CD14-positive monocyte (primary cell): ENCODE results near the gene DDX27. TPM values are rescaled to one million over a fixed set of nuclear protein-coding genes. Genes with fewer than 3 reads are reported as not detected.

Source experiments
- DNase-seq, 3 donors: peaks; one replicate each; pipeline ENCODE4 v3.0.0-alpha.2; 2011 to 2022
- H2AFZ ChIP-seq: 2 replicates; pipeline ENCODE4 v1.6.0; 2012; ENCODE audit warnings: mild to moderate bottlenecking, low read depth, low read length, inconsistent platforms; ENCODE audit not compliant: insufficient read depth, poor library complexity, severe bottlenecking
- H3K27ac ChIP-seq, 2 donors: 1 replicate in 1 of 2; 2 replicates in 1 of 2; pipeline ENCODE4 v1.5.1; 2012 to 2013; ENCODE audit warnings: low read length in 2 of 2, control low read depth in 1 of 2, inconsistent platforms in 1 of 2, low read depth in 1 of 2, mild to moderate bottlenecking in 1 of 2
- H3K27me3 ChIP-seq, 2 donors: one replicate each; pipeline versions ENCODE4 v1.6.0 to v1.6.1; 2011 to 2013; ENCODE audit warnings: low read length in 2 of 2; ENCODE audit not compliant: control insufficient read depth in 2 of 2, insufficient read depth in 2 of 2
- H3K36me3 ChIP-seq, 2 donors: replicated peaks in 1 of 2; 1 replicate in 1 of 2; 2 replicates in 1 of 2; pipeline versions ENCODE4 v1.5.1 to v1.6.1; 2012 to 2013; ENCODE audit warnings: low read length in 2 of 2, control low read depth in 1 of 2, inconsistent platforms in 1 of 2, mild to moderate bottlenecking in 1 of 2; ENCODE audit not compliant: insufficient read depth in 2 of 2, control insufficient read depth in 1 of 2
- H3K4me1 ChIP-seq, 2 donors: 1 replicate in 1 of 2; 2 replicates in 1 of 2; pipeline versions ENCODE4 v1.5.1 to v1.6.1; 2012 to 2013; ENCODE audit warnings: low read length in 2 of 2, control low read depth in 1 of 2, inconsistent platforms in 1 of 2, mild to moderate bottlenecking in 1 of 2, moderate library complexity in 1 of 2; ENCODE audit not compliant: insufficient read depth in 2 of 2, control insufficient read depth in 1 of 2
- H3K4me2 ChIP-seq: replicated peaks from 2 replicates; pipeline ENCODE3; 2012; ENCODE audit warnings: low read length, moderate library complexity, mild to moderate bottlenecking; ENCODE audit not compliant: poor library complexity, severe bottlenecking; ENCODE audit errors: extremely low read depth
- H3K4me3 ChIP-seq, 3 experiments: fragments of 200-600 bp in 1 of 3; sonication (generic) in 1 of 3; replicated peaks in 1 of 3; 1 replicate in 2 of 3; 2 replicates in 1 of 3; pipeline ENCODE4 v1.5.1; 2011 to 2013; ENCODE audit warnings: low read length in 3 of 3, mild to moderate bottlenecking in 3 of 3, control low read depth in 2 of 3, low read depth in 2 of 3, inconsistent platforms in 1 of 3, moderate library complexity in 1 of 3
- H3K79me2 ChIP-seq: 2 replicates; pipeline ENCODE4 v1.6.0; 2012; ENCODE audit warnings: mild to moderate bottlenecking, control low read depth, inconsistent platforms, low read length, moderate library complexity; ENCODE audit not compliant: insufficient read depth
- H3K9ac ChIP-seq: 2 replicates; pipeline ENCODE4 v1.6.0; 2017; ENCODE audit warnings: low read length, mild to moderate bottlenecking; ENCODE audit not compliant: insufficient read depth, poor library complexity, severe bottlenecking
- H3K9me3 ChIP-seq, 2 donors: replicated peaks in 1 of 2; 1 replicate in 1 of 2; 2 replicates in 1 of 2; pipeline versions ENCODE4 v1.5.1 to v1.6.1; 2012 to 2013; ENCODE audit warnings: low read length in 2 of 2, control low read depth in 1 of 2; ENCODE audit not compliant: control insufficient read depth in 1 of 2, insufficient read depth in 1 of 2
- H4K20me1 ChIP-seq: 2 replicates; pipeline ENCODE4 v1.6.0; 2012; ENCODE audit warnings: mild to moderate bottlenecking, low read length, control low read depth, moderate library complexity; ENCODE audit not compliant: insufficient read depth
- H3K27ac Mint-ChIP-seq, 7 donors: one replicate each; pipeline ENCODE4 v1.8.0; 2020; ENCODE audit warnings: mild to moderate bottlenecking in 7 of 7, mixed read lengths in 7 of 7, moderate library complexity in 6 of 7, inconsistent platforms in 2 of 7
- H3K27me3 Mint-ChIP-seq, 3 donors: one replicate each; pipeline ENCODE4 v1.8.0; 2021 to 2022; ENCODE audit warnings: low read depth in 3 of 3, mild to moderate bottlenecking in 3 of 3, mixed read lengths in 3 of 3, moderate library complexity in 3 of 3, inconsistent platforms in 1 of 3
- H3K36me3 Mint-ChIP-seq, 2 donors: one replicate each; pipeline ENCODE4 v1.8.0; 2020; ENCODE audit warnings: mixed read lengths in 2 of 2, inconsistent platforms in 1 of 2, mild to moderate bottlenecking in 1 of 2
- H3K4me1 Mint-ChIP-seq: one replicate; pipeline ENCODE4 v1.8.0; 2020; ENCODE audit warnings: mild to moderate bottlenecking, mixed read lengths
- H3K4me3 Mint-ChIP-seq, 2 donors: one replicate each; pipeline ENCODE4 v1.8.0; 2020; ENCODE audit warnings: mild to moderate bottlenecking in 2 of 2, mixed read lengths in 2 of 2, moderate library complexity in 1 of 2
- H3K9me3 Mint-ChIP-seq, 7 donors: one replicate each; pipeline ENCODE4 v1.8.0; 2020 to 2022; ENCODE audit warnings: mixed read lengths in 7 of 7, mild to moderate bottlenecking in 6 of 7, moderate library complexity in 6 of 7, inconsistent platforms in 2 of 7
- WGBS: methylation state at CpG from one replicate; pipeline ENCODE4 v1.1.5; 2013; ENCODE audit warnings: missing lambda C conversion rate; ENCODE audit not compliant: insufficient coverage; 5-methylcytosine and 5-hydroxymethylcytosine counted together
- intact Hi-C, 2 donors: fragments of 100-400 bp; cut with micrococcal nuclease; formaldehyde crosslinking; loops; one replicate each; pipeline versions ENCODE4 v1.15.0 to v1.15.1; 2023
- polyA plus RNA-seq, 3 donors: library from polyadenylated mRNA; depleted of rRNA in 1 of 3; unstranded in 2 of 3; stranded (reverse) in 1 of 3; fragments of 300-500 nt in 2 of 3; fragments of >200 nt in 1 of 3; fragmentation: Illumina TruSeq in 2 of 3; gene quantifications; 1 replicate in 2 of 3; 2 replicates in 1 of 3; pipeline ENCODE4 v1.2.3, GENCODE V29; 2012 to 2021
- small RNA-seq: library from RNA; depleted of rRNA; stranded (forward); fragments of <200 nt; gene quantifications from one replicate; pipeline ENCODE3, GENCODE V24; 2012; ENCODE audit warnings: low read depth; ENCODE audit not compliant: insufficient read length
- TF ChIP-seq, protein P1 (sequence below): fragments of 200-600 bp; IDR thresholded peaks from one replicate; pipeline ENCODE4 v1.8.0; 2022; ENCODE audit warnings: antibody characterized with exemption, mild to moderate bottlenecking

Gene DDX27
- polyA plus RNA-seq, 3 donors, result 13.8 to 31.5 (median 17.7) TPM

DNA sequence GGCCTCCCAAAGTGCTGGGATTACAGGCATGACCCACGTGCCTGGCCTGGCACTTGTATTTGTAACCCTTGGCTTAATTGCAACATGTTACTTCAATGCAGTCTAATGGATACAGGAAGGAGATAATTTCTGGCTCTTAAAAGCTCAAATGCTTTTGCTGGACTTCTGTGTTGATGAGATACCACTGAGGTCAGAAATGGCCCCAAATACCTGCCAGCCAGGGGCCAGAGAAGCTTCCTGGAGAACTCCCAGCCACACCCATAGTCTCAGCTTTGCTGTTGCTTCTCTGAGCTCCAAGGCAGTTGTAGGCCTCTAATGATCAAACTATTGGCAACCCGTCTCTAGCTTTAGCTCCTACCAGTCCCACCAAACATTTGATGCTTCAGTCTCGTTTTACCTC lies 72.8 kb downstream of the DDX27 start:
- whole genome bisulfite sequencing, result 0% methylated on average over 1 of the region's 3 CpGs
- Histone ChIP-seq H3K79me2 (peaks cover 25% of the 10 kb centered on the region), H3K36me3 (peaks cover 44 to 66% of the 10 kb centered on the region in 2 donors), H3K4me1 (no peaks in the 10 kb centered on the region), H3K4me2 (no peak overlapping the region), H3K27ac (no peak overlapping the region), H3K9ac (no peak overlapping the region), H3K4me3 (no peak overlapping the region), H2AFZ (no peak overlapping the region), H3K9me3 (peaks cover 3 to 13% of the 10 kb centered on the region in 2 donors), H4K20me1 (peaks cover 53% of the 10 kb centered on the region), H3K27me3 (no peaks in the 10 kb centered on the region)
- DNase-seq, result no peak
- Mint-ChIP-seq H3K9me3 (peaks cover 9 to 21% (median 16%) of the 10 kb centered on the region in 7 donors), H3K4me1 (peaks cover 2% of the 10 kb centered on the region), H3K36me3 (peaks cover 50 to 79% of the 10 kb centered on the region in 2 donors), H3K27me3 (no peaks in the 10 kb centered on the region), H3K27ac (peak overlapping the region in 3 of 7 donors; percentile 4 to 60 (median 45)), H3K4me3 (no peak overlapping the region)
- intact Hi-C loops, result no loop called here
- TF ChIP-seq, protein P1, sequence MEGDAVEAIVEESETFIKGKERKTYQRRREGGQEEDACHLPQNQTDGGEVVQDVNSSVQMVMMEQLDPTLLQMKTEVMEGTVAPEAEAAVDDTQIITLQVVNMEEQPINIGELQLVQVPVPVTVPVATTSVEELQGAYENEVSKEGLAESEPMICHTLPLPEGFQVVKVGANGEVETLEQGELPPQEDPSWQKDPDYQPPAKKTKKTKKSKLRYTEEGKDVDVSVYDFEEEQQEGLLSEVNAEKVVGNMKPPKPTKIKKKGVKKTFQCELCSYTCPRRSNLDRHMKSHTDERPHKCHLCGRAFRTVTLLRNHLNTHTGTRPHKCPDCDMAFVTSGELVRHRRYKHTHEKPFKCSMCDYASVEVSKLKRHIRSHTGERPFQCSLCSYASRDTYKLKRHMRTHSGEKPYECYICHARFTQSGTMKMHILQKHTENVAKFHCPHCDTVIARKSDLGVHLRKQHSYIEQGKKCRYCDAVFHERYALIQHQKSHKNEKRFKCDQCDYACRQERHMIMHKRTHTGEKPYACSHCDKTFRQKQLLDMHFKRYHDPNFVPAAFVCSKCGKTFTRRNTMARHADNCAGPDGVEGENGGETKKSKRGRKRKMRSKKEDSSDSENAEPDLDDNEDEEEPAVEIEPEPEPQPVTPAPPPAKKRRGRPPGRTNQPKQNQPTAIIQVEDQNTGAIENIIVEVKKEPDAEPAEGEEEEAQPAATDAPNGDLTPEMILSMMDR, result no peak

DNA sequence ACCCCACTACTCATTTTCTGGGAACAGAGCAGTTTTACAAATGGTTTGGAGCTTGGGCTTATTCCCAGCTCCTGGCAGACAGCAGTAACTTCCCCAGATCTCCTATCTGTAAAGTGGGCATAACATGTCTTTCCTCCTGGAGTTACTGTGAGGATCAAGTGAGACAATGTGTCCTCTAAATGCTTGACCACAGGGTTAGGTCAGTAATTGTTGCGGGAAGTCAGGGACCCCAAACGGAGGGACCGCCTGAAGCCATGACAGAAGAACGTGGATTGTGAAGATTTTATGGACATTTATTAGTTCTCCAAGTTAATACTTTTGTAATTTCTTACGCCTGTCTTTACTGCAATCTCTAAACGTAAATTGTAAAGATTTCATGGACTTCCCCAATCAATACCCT lies 73.9 kb downstream of the DDX27 start:
- H3K27ac ChIP-seq, result no peak overlapping the region
- H4K20me1 ChIP-seq, result peaks cover 42% of the 10 kb centered on the region
- TF ChIP-seq, protein P1, result no peak
- peaks cover 14% of the 10 kb centered on the region for H3K79me2 ChIP-seq
- no peaks in the 10 kb centered on the region for H3K27me3 ChIP-seq
- Mint-ChIP-seq H3K27ac (no peak overlapping the region), H3K36me3 (peaks cover 43 to 72% of the 10 kb centered on the region in 2 donors), H3K9me3 (peaks cover 3 to 18% (median 12%) of the 10 kb centered on the region in 7 donors), H3K4me1 (peaks cover 11% of the 10 kb centered on the region), H3K27me3 (no peaks in the 10 kb centered on the region), H3K4me3 (no peak overlapping the region)
- no peak overlapping the region for H2AFZ ChIP-seq
- no CpG with 5 or more reads among the region's 6 CpGs for WGBS
- no peak overlapping the region for H3K4me3 ChIP-seq
- peaks cover 0 to 4% of the 10 kb centered on the region in 2 donors for H3K9me3 ChIP-seq
- H3K4me1 ChIP-seq, result peaks cover 9 to 11% of the 10 kb centered on the region in 2 donors
- no peak overlapping the region for H3K4me2 ChIP-seq
- H3K36me3 ChIP-seq, result peaks cover 33 to 55% of the 10 kb centered on the region in 2 donors
- no peak for DNase-seq
- intact Hi-C loops, result no loop called here
- no peak overlapping the region for H3K9ac ChIP-seq

Small RNA genes within 50 kb of the gene (small RNA-seq; reads per million reads assigned to genes)
- gene SNORD12B (16,856 reads per million, percentile 100 among the genes with 10 or more reads in this experiment), gene SNORD12C (12,060 reads per million, percentile 100 among the genes with 10 or more reads in this experiment)

Other genes with a start within 250 kb of the DDX27 start
- gene CSE1L, start 173.1 kb upstream of the DDX27 start, polyA plus RNA-seq, result 10 to 100 TPM in 2 of 3 donors, 1 to 10 TPM in 1; 8.5 to 22.0 (median 19.4) TPM
- gene STAU1, start 31.1 kb upstream of the DDX27 start, polyA plus RNA-seq, result 10 to 100 TPM; 17.3 to 34.2 (median 24.0) TPM
- 10 to 100 TPM; 11.4 to 23.2 (median 13.3) TPM for gene ZNFX1, start 58.6 kb downstream of the DDX27 start, polyA plus RNA-seq